Measurements from ENCODE around the gene CATSPERZ. TPM values are rescaled to one million over a fixed set of nuclear protein-coding genes. Genes with fewer than 3 reads are reported as not detected.
A peak's percentile ranks its signal among the peaks of the same experiment; 100 is the strongest.

The CATSPERZ gene
- total and polyA plus RNA-seq, 7 experiments from 2014 or later: 0.60 TPM; not detected in 6

GRCh38 chr11:64263021-64263946 lies 36.9 kb upstream of the CATSPERZ start:
- H3K27ac Mint-ChIP-seq: no peak overlapping the region
- Histone ChIP-seq H3K27me3 (ENCODE audit: control insufficient read depth in 2 of 2, insufficient read depth in 2 of 2, low read length in 2 of 2) (no peaks in the 10 kb centered on the region), H3K4me1 (ENCODE audit: control insufficient read depth in 2 of 2, insufficient read depth in 2 of 2, low read length in 2 of 2) (peaks cover under 1 to 3% of the 10 kb centered on the region in 2 donors), H3K9me3 (ENCODE audit: control insufficient read depth in 2 of 3, low read length in 3 of 3) (no peaks in the 10 kb centered on the region), H3K27ac (ENCODE audit: low read depth, low read length) (no peak overlapping the region), H3K36me3 (ENCODE audit: control insufficient read depth in 2 of 3, insufficient read depth in 3 of 3, low read length in 3 of 3) (peaks cover 0 to 11% (median 0%) of the 10 kb centered on the region in 3 experiments), H3K4me3 (ENCODE audit: low read length) (no peak overlapping the region)
- no peaks in the 10 kb centered on the region for H3K27me3 Mint-ChIP-seq
- no peak overlapping the region for H3K4me3 Mint-ChIP-seq
- H3K36me3 Mint-ChIP-seq: peaks cover 0 to 7% (median 3%) of the 10 kb centered on the region in 5 donors
- ATAC-seq (no peak), DNase-seq (no peak)
- peaks cover 0 to 13% (median 8%) of the 10 kb centered on the region in 7 donors for H3K4me1 Mint-ChIP-seq
- ChIA-PET POLR2A (interaction anchor here (0.6 to 1.0 kb wide), 2 partner anchors 16 to 30 kb away, joined by 3 to 4 read pairs; no protein-coding TSS in a partner anchor), CTCF (interaction anchor here (1.3 to 1.4 kb wide), 2 partner anchors 13 to 59 kb away, joined by 3 to 4 read pairs; no protein-coding TSS in a partner anchor)
- intact Hi-C loops (cut with micrococcal nuclease): no loop called here
- H3K9me3 Mint-ChIP-seq: no peaks in the 10 kb centered on the region

GRCh38 chr11:64263947-64264317 lies 36.2 kb upstream of the CATSPERZ start:
- ATAC-seq (no peak), DNase-seq (no peak)
- Histone ChIP-seq H3K4me3 (ENCODE audit: low read length) (no peak overlapping the region), H3K27me3 (ENCODE audit: control insufficient read depth in 2 of 2, insufficient read depth in 2 of 2, low read length in 2 of 2) (no peaks in the 10 kb centered on the region), H3K4me1 (ENCODE audit: control insufficient read depth in 2 of 2, insufficient read depth in 2 of 2, low read length in 2 of 2) (peaks cover 7 to 9% of the 10 kb centered on the region in 2 donors), H3K9me3 (ENCODE audit: control insufficient read depth in 2 of 3, low read length in 3 of 3) (no peaks in the 10 kb centered on the region), H3K36me3 (ENCODE audit: control insufficient read depth in 2 of 3, insufficient read depth in 3 of 3, low read length in 3 of 3) (peaks cover 0 to 5% (median 0%) of the 10 kb centered on the region in 3 experiments), H3K27ac (ENCODE audit: low read depth, low read length) (no peak overlapping the region)
- Mint-ChIP-seq H3K27me3 (no peaks in the 10 kb centered on the region), H3K27ac (no peak overlapping the region), H3K36me3 (peaks cover 0 to 7% (median 4%) of the 10 kb centered on the region in 5 donors), H3K4me1 (peaks cover 4 to 19% (median 13%) of the 10 kb centered on the region in 7 donors), H3K9me3 (no peaks in the 10 kb centered on the region), H3K4me3 (no peak overlapping the region)
- intact Hi-C loops (cut with micrococcal nuclease): no loop called here
- POLR2A ChIA-PET: interaction anchor here (0.6 to 1.0 kb wide), 2 partner anchors 16 to 31 kb away, joined by 3 to 4 read pairs; no protein-coding TSS in a partner anchor
- CTCF ChIA-PET: interaction anchor here (1.4 kb wide), 1 partner anchor 59 kb away, joined by 4 read pairs; no protein-coding TSS in a partner anchor

GRCh38 chr11:64264371-64264852 lies 35.7 kb upstream of the CATSPERZ start:
- Mint-ChIP-seq H3K4me1 (peaks cover 8 to 21% (median 16%) of the 10 kb centered on the region in 7 donors), H3K36me3 (peaks cover 0 to 8% (median 4%) of the 10 kb centered on the region in 5 donors), H3K27ac (no peak overlapping the region), H3K9me3 (no peaks in the 10 kb centered on the region), H3K4me3 (peak overlapping the region in 1 of 10 donors; percentile 29), H3K27me3 (no peaks in the 10 kb centered on the region)
- ATAC-seq (no peak), DNase-seq (no peak)
- H3K27ac ChIP-seq (ENCODE audit: low read depth, low read length): no peak overlapping the region
- no peaks in the 10 kb centered on the region for H3K9me3 ChIP-seq (ENCODE audit: control insufficient read depth in 2 of 3, low read length in 3 of 3)
- ChIA-PET POLR2A (interaction anchor here (0.6 to 1.0 kb wide), 2 partner anchors 17 to 31 kb away, joined by 3 to 4 read pairs; no protein-coding TSS in a partner anchor), CTCF (no interaction called here)
- H3K27me3 ChIP-seq (ENCODE audit: control insufficient read depth in 2 of 2, insufficient read depth in 2 of 2, low read length in 2 of 2): no peaks in the 10 kb centered on the region
- no peak overlapping the region for H3K4me3 ChIP-seq (ENCODE audit: low read length)
- peaks cover 8 to 10% of the 10 kb centered on the region in 2 donors for H3K4me1 ChIP-seq (ENCODE audit: control insufficient read depth in 2 of 2, insufficient read depth in 2 of 2, low read length in 2 of 2)
- H3K36me3 ChIP-seq (ENCODE audit: control insufficient read depth in 2 of 3, insufficient read depth in 3 of 3, low read length in 3 of 3): peaks cover 0 to 5% (median 0%) of the 10 kb centered on the region in 3 experiments
- intact Hi-C loops (cut with micrococcal nuclease): no loop called here

- intact Hi-C loops (cut with micrococcal nuclease): no loop called here
- no peak overlapping the region for H3K4me3 ChIP-seq (ENCODE audit: low read length)
- no peaks in the 10 kb centered on the region for H3K9me3 ChIP-seq (ENCODE audit: control insufficient read depth in 2 of 3, low read length in 3 of 3)
- Mint-ChIP-seq H3K36me3 (peaks cover 0 to 8% (median 0%) of the 10 kb centered on the region in 5 donors), H3K9me3 (peaks cover 0 to 4% (median 0%) of the 10 kb centered on the region in 11 donors), H3K27me3 (no peaks in the 10 kb centered on the region), H3K27ac (peak overlapping the region in 1 of 9 donors; percentile 83), H3K4me3 (no peak overlapping the region), H3K4me1 (peaks cover 8 to 23% (median 18%) of the 10 kb centered on the region in 7 donors)
- DNase-seq (no peak), ATAC-seq (no peak)
- H3K4me1 ChIP-seq (ENCODE audit: control insufficient read depth in 2 of 2, insufficient read depth in 2 of 2, low read length in 2 of 2): peaks cover 8 to 10% of the 10 kb centered on the region in 2 donors
- H3K27me3 ChIP-seq (ENCODE audit: control insufficient read depth in 2 of 2, insufficient read depth in 2 of 2, low read length in 2 of 2): no peaks in the 10 kb centered on the region
- peaks cover 0 to 7% (median 0%) of the 10 kb centered on the region in 3 experiments for H3K36me3 ChIP-seq (ENCODE audit: control insufficient read depth in 2 of 3, insufficient read depth in 3 of 3, low read length in 3 of 3)
- ChIA-PET CTCF (no interaction called here), POLR2A (interaction anchor here (7.0 kb wide), 1 partner anchor 19 kb away, joined by 154 read pairs; the partner anchor contains the start of genes FKBP2, PLCB3 and PPP1R14B)
- H3K27ac ChIP-seq (ENCODE audit: low read depth, low read length): no peak overlapping the region
These were observed 34.7 kb upstream of the CATSPERZ start for GRCh38 chr11:64265176-64266160.

- DNase-seq: no peak
- H3K27me3 ChIP-seq (ENCODE audit: control insufficient read depth in 2 of 2, insufficient read depth in 2 of 2, low read length in 2 of 2): no peaks in the 10 kb centered on the region
- H3K4me1 ChIP-seq (ENCODE audit: control insufficient read depth in 2 of 2, insufficient read depth in 2 of 2, low read length in 2 of 2): peaks cover 8 to 10% of the 10 kb centered on the region in 2 donors
- Mint-ChIP-seq H3K27me3 (no peaks in the 10 kb centered on the region), H3K9me3 (peaks cover 0 to 11% (median 0%) of the 10 kb centered on the region in 11 donors), H3K27ac (peak overlapping the region in 1 of 9 donors; percentile 9), H3K36me3 (peaks cover 0 to 8% (median 0%) of the 10 kb centered on the region in 5 donors), H3K4me1 (peaks cover 8 to 23% (median 19%) of the 10 kb centered on the region in 7 donors), H3K4me3 (no peak overlapping the region)
- POLR2A ChIA-PET: interaction anchor here (7.0 kb wide), 1 partner anchor 20 kb away, joined by 154 read pairs; the partner anchor contains the start of genes FKBP2, PLCB3 and PPP1R14B
- no peak overlapping the region for H3K4me3 ChIP-seq (ENCODE audit: low read length)
- H3K27ac ChIP-seq (ENCODE audit: low read depth, low read length): no peak overlapping the region
- ATAC-seq: no peak
- no peaks in the 10 kb centered on the region for H3K9me3 ChIP-seq (ENCODE audit: control insufficient read depth in 2 of 3, low read length in 3 of 3)
- peaks cover 0 to 8% (median 0%) of the 10 kb centered on the region in 3 experiments for H3K36me3 ChIP-seq (ENCODE audit: control insufficient read depth in 2 of 3, insufficient read depth in 3 of 3, low read length in 3 of 3)
- intact Hi-C loops (cut with micrococcal nuclease): no loop called here
- CTCF ChIA-PET: no interaction called here
These were observed 33.8 kb upstream of the CATSPERZ start for GRCh38 chr11:64266339-64266738.

Data from naive thymus-derived CD4-positive, alpha-beta T cell (primary cell).